GM18907 (cell line): ENCODE data around the gene CLSTN1.
"Not testable (repeated sequence)": the region's sequence is repeated elsewhere in the genome, so short reads cannot be mapped to it uniquely, and the experiment has no call there.

Source experiments
- ATAC-seq: cut with Tn5 transposase; IDR thresholded peaks from one replicate; pipeline ENCODE4 v1.9.1; 2021; ENCODE audit warnings: mild to moderate bottlenecking, moderate library complexity; ENCODE audit not compliant: unreplicated experiment

CLSTN1 gene

GRCh38 chr1:9801909-9802308, 21.9 kb downstream of the CLSTN1 start:
- no peak for ATAC-seq

- ATAC-seq = no peak
Observed at GRCh38 chr1:9798236-9799130, 25.3 kb downstream of the CLSTN1 start.

DNA sequence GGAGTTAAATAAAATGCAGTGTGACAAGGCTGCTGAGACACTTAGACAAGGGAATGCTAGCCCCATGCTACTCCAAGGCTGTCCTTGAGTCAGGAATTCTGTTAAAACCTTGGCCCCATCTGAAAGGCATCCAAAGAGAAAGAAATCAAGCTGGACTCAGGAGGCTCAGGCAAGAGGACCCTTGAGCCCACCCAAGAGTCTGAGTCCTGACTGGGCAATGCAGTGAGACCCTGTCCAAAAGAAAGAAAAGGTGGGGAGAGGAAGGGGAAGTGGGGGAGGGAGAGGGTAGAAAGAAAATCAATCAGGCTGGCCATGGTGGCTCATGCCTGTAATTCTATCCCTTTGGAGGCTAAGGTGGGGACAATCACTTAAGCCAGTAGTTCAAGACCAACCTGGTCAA, 26.7 kb downstream of the CLSTN1 start:
- ATAC-seq = no peak

DNA sequence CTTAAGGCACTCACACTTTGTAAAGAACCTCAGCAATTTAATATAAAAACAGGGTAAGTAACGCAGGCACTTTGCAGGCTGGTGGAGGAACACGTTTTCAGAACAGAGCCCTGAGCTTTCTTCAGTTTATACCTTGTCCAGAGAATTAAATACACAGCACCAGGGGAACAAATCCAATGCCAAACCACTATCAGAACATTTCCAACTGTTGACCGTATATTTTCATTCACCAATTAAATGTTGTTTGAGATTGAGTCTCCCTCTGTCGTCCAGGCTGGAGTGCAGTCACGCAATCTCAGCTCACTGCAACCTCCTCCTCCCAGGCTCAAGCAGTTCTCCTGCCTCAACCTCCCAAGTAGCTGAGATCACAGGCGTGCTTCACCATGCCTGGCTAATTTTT, 29.7 kb downstream of the CLSTN1 start:
- no peak for ATAC-seq

DNA sequence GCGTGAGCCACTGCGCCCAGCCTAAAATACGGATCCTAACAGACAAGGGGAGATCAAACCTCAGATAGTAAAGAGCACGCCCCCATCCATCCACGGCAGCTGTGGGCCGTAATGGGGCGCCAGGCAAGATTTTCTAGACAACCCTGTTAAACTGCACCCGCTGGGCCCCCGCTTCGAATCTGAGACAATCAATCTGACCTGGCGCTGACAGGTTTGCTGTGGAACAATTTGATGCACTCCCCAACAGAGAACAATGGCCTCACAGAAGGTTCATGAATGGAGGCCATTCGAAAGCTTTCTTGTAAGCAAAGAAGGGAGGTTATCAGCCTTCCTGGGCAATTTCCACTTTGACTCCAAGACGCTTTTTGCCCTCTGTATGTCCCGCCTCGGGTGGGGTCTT, 30.5 kb downstream of the CLSTN1 start:
- ATAC-seq = no peak

DNA sequence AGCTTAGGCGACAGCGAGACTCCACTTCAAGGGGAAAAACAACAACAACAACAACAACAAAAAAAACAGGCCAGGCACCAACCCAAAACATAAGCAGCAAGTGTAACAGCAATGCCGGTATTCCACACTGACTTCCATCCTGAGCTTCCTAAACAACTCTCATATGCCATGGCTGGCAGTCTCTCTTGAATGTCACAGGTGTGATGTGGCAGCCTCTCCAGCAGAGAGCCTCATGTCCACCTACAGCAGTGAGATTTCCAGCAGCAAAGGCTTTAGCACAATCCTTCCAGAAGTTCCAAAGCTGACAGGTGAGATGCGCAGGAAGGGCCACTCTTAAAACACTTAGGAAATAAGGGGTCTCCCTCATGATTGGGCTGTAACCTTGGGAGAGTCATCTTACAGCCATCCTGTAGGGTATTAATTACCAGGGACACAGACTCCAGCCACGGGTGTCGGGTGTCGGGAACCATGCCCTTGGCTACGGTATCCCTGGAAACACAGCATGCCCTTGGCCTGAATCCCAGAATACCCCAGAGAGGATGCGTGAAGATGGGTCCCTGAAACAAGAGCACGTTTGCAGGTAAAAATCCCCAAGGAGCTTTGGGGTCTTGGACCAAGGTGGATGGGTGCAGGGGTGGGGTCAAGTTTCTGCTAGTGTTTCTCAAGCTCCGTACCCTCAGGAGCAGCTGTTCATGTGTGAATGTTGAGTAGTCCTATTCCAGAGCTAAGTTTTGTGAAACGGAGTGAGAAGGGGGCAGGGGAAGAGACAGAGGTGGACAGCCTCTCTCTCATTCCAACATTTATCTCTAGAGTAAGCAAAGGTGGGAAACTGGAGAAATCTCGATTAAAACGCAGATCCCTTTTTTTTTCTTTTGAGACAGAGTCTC, 31.4 kb downstream of the CLSTN1 start:
- no peak for ATAC-seq

GRCh38 chr1:9789700-9790099, 34.1 kb downstream of the CLSTN1 start:
- not testable (repeated sequence) for ATAC-seq

GRCh38 chr1:9787702-9788101, 36.1 kb downstream of the CLSTN1 start:
- peak; percentile 75 for ATAC-seq

DNA sequence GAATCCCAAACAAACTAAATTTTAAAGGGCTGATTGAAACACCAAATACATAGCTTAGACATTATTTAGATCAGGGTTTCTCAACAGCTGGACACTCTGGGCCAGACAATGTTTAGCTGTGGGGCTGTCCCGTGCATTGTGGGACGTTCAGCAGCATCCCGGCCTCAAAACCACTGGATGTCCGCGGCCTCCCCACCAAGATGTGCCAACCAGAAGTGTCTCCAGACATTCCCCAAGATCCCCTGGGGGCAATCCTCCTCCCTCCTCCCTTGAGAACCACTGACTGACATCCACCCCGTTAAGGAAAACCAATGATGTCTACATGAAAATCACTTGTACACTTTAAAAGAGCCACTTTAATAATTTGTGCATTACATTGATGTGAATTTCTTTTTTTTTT, 38.4 kb downstream of the CLSTN1 start:
- no peak for ATAC-seq

DNA sequence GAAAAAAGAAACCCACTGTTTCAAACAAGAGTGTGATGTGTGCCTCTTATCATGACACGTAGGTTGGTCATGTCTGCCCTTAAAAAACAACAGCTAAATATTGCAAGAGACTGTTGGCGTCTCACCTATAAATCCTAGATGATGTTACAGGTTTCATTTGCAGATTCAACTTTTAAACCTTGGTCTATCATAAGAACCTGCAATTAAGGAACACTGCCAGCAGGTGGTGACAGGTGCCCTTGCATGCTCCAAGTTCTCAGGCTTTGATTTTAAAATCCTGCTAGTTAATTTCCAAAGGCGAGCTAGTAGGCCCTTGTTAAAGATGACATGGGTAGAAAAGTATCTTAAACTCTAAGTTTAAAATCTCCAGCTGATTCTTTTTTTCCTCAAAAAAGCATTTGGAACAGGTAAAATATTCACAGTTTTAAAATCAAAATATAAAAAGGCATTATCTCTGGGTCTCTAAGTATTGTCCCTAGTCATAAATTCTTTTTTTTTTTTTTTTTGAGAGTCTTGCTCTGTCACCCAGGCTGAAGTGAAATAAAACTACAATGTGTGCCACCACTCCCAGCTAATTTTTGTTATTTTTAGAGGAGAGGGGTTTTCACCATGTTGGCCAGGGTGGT, 39.1 kb downstream of the CLSTN1 start:
- ATAC-seq = no peak

GRCh38 chr1:9782897-9783296, 40.9 kb downstream of the CLSTN1 start:
- no peak for ATAC-seq

GRCh38 chr1:9782116-9782751, 41.5 kb downstream of the CLSTN1 start:
- ATAC-seq = no peak

DNA sequence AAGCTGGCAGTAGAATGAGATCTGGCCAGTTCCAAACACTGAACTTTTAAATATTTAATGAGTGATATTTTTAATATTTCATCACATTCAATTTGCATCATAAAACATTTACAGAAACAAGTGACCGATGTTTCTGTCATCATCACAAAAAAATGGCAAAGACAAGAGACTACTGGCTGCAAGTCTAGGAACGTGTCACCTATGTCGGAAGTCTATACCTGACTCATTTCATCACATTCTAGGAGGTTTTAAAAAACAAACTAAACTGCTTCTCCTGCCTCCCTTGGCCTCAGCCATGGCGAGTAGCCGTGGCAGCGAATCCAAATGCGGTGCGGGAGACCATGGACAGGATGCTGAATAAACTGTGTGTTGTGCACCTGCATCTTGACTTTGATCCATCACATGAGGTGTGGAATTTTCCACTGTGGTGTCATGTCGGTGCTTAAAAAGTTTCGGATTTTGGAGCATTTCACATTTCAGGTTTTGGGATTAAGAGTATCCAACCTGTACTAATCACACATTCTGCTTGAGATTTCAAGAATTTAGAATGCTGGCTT, 43.1 kb downstream of the CLSTN1 start:
- no peak for ATAC-seq

- no peak for ATAC-seq
Observed at GRCh38 chr1:9778905-9779304, 44.9 kb downstream of the CLSTN1 start.

DNA sequence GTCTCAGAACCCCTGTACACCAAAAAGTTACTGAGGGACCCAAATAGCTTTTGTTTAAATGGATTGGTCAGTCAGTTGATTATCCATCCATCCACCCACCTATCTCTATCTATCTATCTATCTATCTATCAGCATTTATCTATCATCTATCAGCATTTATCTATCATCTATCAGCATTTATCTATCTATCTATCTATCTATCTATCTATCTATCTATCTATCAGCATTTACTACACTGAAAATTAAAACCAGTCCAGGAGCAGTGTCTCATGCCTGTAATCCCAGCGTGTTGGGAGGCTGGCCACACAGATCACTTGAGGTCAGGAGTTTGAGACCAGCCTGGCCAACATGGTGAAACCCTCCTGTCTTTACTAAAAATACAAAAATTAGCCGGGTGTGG, 47.1 kb downstream of the CLSTN1 start:
- ATAC-seq = no peak

DNA sequence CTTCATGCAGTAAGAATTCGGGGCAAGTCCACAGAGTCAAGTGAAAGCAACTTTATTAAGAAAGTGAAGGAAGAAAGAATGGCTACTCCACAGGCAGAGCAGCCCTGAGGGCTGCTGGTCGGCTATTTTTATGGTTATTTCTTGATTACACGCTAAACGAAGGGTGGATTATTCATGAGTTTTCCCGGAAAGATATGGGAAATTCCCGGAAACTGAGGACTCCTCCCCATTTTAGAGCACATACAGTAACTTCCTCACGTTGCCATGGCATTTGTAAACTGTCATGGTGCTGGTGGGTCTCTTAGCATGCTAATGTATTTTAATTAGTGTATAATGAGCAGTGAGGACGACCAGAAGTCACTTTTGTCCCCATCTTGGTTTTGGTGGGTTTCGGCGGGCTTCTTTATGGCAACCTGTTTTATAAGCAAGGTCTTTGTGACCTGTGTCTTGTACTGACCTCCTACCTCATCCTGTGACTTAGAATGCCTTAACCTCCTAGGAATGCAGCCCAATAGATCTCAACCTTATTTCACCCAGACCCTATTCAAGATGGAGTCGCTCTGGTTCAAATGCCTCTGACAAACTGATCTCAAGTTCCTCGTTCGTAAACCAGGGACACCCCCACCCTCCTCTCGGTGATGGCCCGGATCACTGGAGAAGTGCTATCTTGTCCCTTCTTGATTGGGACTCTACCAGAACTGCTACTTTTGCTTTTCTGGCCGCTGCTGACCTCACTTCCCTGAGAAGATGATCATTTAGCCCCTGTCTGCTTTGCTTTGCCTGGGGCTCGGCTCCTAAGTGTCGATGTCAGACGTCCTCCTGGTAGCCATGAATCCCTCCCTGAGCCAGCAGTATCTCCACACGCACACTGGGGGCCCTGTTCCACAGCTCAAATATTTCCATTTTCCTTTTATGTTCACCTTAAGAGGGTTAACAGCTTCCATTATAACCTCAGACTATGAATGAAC, 48.8 kb downstream of the CLSTN1 start:
- ATAC-seq = no peak

DNA sequence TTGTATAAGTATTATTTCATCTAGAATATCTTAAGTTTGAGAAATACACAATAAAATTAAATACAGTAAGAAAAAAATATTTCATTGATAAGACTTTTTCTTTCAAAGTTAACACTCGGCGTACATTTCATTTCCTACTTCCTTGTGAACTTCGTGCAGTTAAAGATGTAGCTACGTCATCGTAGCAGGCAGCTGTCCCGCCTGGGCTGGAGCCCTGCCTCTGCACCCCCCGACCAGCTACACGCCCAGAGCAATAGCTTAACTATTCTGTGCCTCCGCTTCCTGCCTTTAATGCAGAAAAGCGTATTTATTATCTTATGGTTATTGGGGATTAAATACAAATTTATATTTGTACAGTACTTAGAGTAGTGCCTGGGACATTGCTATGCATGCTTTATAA, 53.5 kb downstream of the CLSTN1 start:
- no peak for ATAC-seq

- ATAC-seq = no peak
Observed at GRCh38 chr1:9768983-9769382, 54.8 kb downstream of the CLSTN1 start.

DNA sequence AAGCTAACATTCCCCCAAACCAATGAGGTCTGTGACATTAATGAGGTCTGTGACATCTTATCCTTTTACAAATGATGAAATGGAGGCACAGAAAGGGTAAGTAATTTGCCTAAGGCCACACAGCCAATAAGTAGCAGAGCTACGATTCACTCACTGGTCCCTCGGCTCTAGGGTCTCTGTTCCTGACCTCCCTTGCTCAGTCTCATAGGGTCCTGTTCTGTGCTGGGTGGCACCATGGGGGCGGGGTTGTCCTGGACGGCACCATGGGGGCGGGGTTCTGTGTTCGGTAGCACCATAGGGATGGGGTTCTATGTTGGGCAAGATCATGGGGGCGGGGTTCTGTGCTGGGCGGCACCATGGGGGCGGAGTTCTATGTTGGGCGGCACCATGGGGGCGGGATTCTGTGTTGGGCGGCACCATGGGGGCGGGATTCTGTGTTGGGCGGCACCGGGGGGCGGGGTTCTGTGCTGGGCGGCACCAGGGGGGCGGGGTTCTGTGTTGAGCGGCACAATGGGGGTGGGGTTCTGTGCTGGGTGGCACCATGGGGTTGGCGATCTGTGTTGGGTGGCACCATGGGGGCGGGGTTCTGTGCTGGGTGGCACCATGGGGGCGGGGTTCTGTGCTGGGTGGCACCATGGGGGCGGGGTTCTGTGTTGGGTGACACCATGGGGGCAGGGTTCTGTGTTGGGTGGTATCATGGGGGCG, 55.6 kb downstream of the CLSTN1 start:
- no peak for ATAC-seq
